ENCODE results near the gene PRH1. TPM values are rescaled to one million over a fixed set of nuclear protein-coding genes. Genes with fewer than 3 reads are reported as not detected.

Gene PRH1
- total RNA-seq, 1 experiment from 2014 or later = 12.4 TPM

DNA sequence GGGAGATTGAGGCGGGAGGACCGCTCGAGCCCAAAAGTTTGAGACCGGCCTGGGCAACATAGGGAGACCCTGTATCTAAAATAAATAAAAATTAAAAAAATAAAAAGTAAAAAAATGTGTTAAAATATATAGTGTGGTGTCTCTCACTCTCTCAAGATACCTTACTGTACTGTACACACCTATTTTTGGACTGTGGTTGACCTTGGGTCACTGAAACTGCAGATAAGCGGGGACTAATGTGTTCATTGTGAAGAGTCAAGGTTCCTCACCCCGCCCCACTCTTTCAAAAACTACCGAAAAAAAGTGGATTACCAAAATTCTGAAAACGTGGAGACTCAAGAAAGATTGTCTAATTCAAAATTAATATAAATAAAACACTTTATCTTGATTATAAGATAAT is 26.3 kb upstream of the PRH1 start:
- intact Hi-C loops (cut with micrococcal nuclease; ENCODE audit: unreplicated experiment) = no loop called here

DNA sequence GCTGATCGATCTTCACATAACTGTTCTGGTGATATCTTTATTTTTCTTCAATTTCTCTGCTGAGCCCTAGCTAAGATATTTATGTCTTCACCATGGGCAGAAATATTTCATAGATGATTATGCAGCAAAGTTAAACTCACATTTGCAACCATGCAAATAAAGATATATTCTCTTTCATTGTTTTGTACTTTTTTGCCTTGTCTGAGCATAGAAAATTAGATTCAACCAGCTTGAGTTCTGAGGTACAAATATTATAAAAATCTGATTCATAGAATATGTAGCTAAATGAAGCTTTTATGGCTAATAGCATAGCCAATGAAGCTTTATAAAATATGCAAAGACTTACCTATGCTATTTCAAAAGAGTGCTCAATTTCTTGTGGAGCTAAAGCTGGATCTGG is 25.4 kb upstream of the PRH1 start, which contains the start of gene TAS2R13:
TSS of gene TAS2R13 (minus strand) at position 101 of the 400 bp plus-strand sequence. CDS start 264 bp downstream, outside the sequence.
- Mint-ChIP-seq H3K27me3 (ENCODE audit: unreplicated experiment) (no peaks in the 10 kb centered on the region), H3K9me3 (ENCODE audit: low read depth, unreplicated experiment) (peaks cover 3% of the 10 kb centered on the region), H3K4me3 (ENCODE audit: low read depth, unreplicated experiment) (no peak within 1 kb of the TSS), H3K27ac (ENCODE audit: unreplicated experiment) (no peak within 1 kb of the TSS), H3K4me1 (ENCODE audit: low read depth, unreplicated experiment) (no peaks in the 10 kb centered on the region), H3K36me3 (ENCODE audit: insufficient read depth, unreplicated experiment) (no peaks in the 10 kb centered on the region)
- CTCF ChIA-PET = no interaction called here
- no TSS peak for BruUV-seq (replicated peaks)
- intact Hi-C loops (cut with micrococcal nuclease; ENCODE audit: unreplicated experiment) = no loop called here
- TF ChIP-seq, protein P1, sequence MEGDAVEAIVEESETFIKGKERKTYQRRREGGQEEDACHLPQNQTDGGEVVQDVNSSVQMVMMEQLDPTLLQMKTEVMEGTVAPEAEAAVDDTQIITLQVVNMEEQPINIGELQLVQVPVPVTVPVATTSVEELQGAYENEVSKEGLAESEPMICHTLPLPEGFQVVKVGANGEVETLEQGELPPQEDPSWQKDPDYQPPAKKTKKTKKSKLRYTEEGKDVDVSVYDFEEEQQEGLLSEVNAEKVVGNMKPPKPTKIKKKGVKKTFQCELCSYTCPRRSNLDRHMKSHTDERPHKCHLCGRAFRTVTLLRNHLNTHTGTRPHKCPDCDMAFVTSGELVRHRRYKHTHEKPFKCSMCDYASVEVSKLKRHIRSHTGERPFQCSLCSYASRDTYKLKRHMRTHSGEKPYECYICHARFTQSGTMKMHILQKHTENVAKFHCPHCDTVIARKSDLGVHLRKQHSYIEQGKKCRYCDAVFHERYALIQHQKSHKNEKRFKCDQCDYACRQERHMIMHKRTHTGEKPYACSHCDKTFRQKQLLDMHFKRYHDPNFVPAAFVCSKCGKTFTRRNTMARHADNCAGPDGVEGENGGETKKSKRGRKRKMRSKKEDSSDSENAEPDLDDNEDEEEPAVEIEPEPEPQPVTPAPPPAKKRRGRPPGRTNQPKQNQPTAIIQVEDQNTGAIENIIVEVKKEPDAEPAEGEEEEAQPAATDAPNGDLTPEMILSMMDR (IDR thresholded peaks at IDR 0.05; ENCODE audit: unreplicated experiment) = no peak
- no peak for DNase-seq

More for the DNA sequence above, 26.3 kb upstream of the PRH1 start:
- BruUV-seq (replicated peaks) = no TSS peak
- Mint-ChIP-seq H3K4me3 (ENCODE audit: low read depth, unreplicated experiment) (no peak overlapping the region), H3K9me3 (ENCODE audit: low read depth, unreplicated experiment) (no peaks in the 10 kb centered on the region), H3K27me3 (ENCODE audit: unreplicated experiment) (no peaks in the 10 kb centered on the region), H3K4me1 (ENCODE audit: low read depth, unreplicated experiment) (no peaks in the 10 kb centered on the region), H3K36me3 (ENCODE audit: insufficient read depth, unreplicated experiment) (no peaks in the 10 kb centered on the region), H3K27ac (ENCODE audit: unreplicated experiment) (no peak overlapping the region)
- TF ChIP-seq, protein P1 (IDR thresholded peaks at IDR 0.05; ENCODE audit: unreplicated experiment) = no peak
- CTCF ChIA-PET = no interaction called here
- DNase-seq = no peak

DNA sequence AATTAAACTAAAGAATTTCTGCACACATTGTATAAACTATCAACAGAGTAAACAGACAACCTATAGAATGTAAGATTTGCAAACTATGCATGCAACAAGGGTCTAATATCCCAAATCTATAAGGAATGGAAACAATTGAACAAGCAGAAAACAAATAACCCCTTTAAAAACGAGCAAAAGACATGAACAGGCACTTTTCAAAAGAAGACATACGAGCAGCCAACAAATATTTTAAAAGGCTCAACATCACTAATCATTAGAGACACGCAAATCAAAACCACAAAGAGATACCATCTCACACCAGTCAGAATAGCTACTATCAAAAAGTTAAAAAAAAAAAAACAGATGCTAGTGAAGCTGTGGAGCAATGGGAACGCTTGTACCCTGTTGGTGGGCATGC is 20.6 kb upstream of the PRH1 start:
- Mint-ChIP-seq H3K4me3 (ENCODE audit: low read depth, unreplicated experiment) (no peak overlapping the region), H3K27ac (ENCODE audit: unreplicated experiment) (no peak overlapping the region), H3K36me3 (ENCODE audit: insufficient read depth, unreplicated experiment) (no peaks in the 10 kb centered on the region), H3K4me1 (ENCODE audit: low read depth, unreplicated experiment) (no peaks in the 10 kb centered on the region), H3K9me3 (ENCODE audit: low read depth, unreplicated experiment) (peaks cover 3% of the 10 kb centered on the region), H3K27me3 (ENCODE audit: unreplicated experiment) (no peaks in the 10 kb centered on the region)
- CTCF ChIA-PET = interaction anchor here (0.6 kb wide), 1 partner anchor 180 kb away, joined by 3 read pairs; no protein-coding TSS in a partner anchor
- intact Hi-C loops (cut with micrococcal nuclease; ENCODE audit: unreplicated experiment) = no loop called here
- DNase-seq = no peak
- TF ChIP-seq, protein P1 (IDR thresholded peaks at IDR 0.05; ENCODE audit: unreplicated experiment) = no peak
- BruUV-seq (replicated peaks) = no TSS peak

DNA sequence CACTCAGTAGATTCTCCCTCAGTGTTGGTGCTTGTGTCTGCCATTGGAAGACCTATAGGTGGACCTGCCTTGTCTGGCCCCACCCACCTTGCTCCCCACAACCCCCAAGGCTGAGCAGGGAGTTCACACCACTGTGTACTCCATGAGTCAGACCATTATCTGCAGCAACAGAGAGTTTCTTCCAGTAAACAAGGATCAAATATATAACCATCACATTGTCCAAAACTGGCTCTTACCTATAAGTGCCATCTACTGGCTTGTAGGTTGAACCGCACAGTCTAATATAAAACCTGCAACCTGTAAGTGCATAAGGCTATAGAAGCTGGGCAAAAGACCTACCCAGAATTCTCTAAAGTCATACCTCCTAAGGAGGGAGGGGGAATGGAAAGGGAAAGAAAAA is 17.4 kb upstream of the PRH1 start:
- Mint-ChIP-seq H3K4me1 (ENCODE audit: low read depth, unreplicated experiment) (no peaks in the 10 kb centered on the region), H3K27ac (ENCODE audit: unreplicated experiment) (no peak overlapping the region), H3K36me3 (ENCODE audit: insufficient read depth, unreplicated experiment) (no peaks in the 10 kb centered on the region), H3K9me3 (ENCODE audit: low read depth, unreplicated experiment) (peaks cover 5% of the 10 kb centered on the region), H3K4me3 (ENCODE audit: low read depth, unreplicated experiment) (no peak overlapping the region), H3K27me3 (ENCODE audit: unreplicated experiment) (no peaks in the 10 kb centered on the region)
- TF ChIP-seq, protein P1 (IDR thresholded peaks at IDR 0.05; ENCODE audit: unreplicated experiment) = no peak
- no TSS peak for BruUV-seq (replicated peaks)
- CTCF ChIA-PET = no interaction called here
- intact Hi-C loops (cut with micrococcal nuclease; ENCODE audit: unreplicated experiment) = no loop called here
- no peak for DNase-seq
